MCF 10A (cell line): ENCODE measurements around the gene RPL15. TPM values are rescaled to one million over a fixed set of nuclear protein-coding genes. Genes with fewer than 3 reads are reported as not detected.

Source experiments
- BruUV-seq: library from RNA; stranded (reverse); fragments of 400-500 nt; replicated peaks from 2 replicates; lab custom pipeline; 2021; lab: Mats Ljungman, UMichigan
- CTCF ChIA-PET: fragments of 300-600 bp; sonication (Branson Sonifier 250); formaldehyde crosslinking; extraction: SDS; loops from one replicate; lab custom pipeline; 2021; ENCODE audit warnings: antibody characterized with exemption, inconsistent platforms; lab: Yijun Ruan, JAX
- POLR2A ChIA-PET: fragments of 300-600, 350-650 bp; sonication (Branson Sonifier 250); formaldehyde crosslinking; extraction: SDS; loops from one replicate; lab custom pipeline; 2020; ENCODE audit warnings: antibody characterized with exemption, inconsistent platforms; lab: Yijun Ruan, JAX
- DNase-seq: peaks from one replicate; pipeline ENCODE4 v3.0.0-alpha.2; 2018; ENCODE audit not compliant: unreplicated experiment
- H3K27ac Mint-ChIP-seq: one replicate; pipeline ENCODE4 v1.8.0; 2022; ENCODE audit warnings: mild to moderate bottlenecking, low read depth, mixed read lengths; ENCODE audit not compliant: unreplicated experiment
- H3K27me3 Mint-ChIP-seq: one replicate; pipeline ENCODE4 v1.8.0; 2022; ENCODE audit warnings: mixed read lengths; ENCODE audit not compliant: insufficient read depth, unreplicated experiment
- H3K36me3 Mint-ChIP-seq: one replicate; pipeline ENCODE4 v1.8.0; 2022; ENCODE audit warnings: mild to moderate bottlenecking, moderate library complexity, mixed read lengths; ENCODE audit not compliant: insufficient read depth, unreplicated experiment
- H3K4me1 Mint-ChIP-seq: one replicate; pipeline ENCODE4 v1.8.0; 2022; ENCODE audit warnings: mixed read lengths; ENCODE audit not compliant: insufficient read depth, unreplicated experiment
- H3K4me3 Mint-ChIP-seq: one replicate; pipeline ENCODE4 v1.8.0; 2022; ENCODE audit warnings: mild to moderate bottlenecking, moderate library complexity, mixed read lengths; ENCODE audit not compliant: unreplicated experiment
- H3K9me3 Mint-ChIP-seq: one replicate; pipeline ENCODE4 v1.8.0; 2022; ENCODE audit warnings: mixed read lengths; ENCODE audit not compliant: unreplicated experiment
- intact Hi-C: fragments of 100-400 bp; cut with micrococcal nuclease; formaldehyde crosslinking; loops from 2 replicates; pipeline ENCODE4 v1.14.1; 2022
- total RNA-seq: library from RNA; stranded (reverse); gene quantifications from 2 replicates; pipeline ENCODE4 v1.2.3, GENCODE V29; 2022
- TF ChIP-seq, protein P1 (sequence below): fragments of 200-600 bp; IDR thresholded peaks from one replicate; pipeline ENCODE4 v1.8.0; 2022; ENCODE audit warnings: antibody characterized with exemption, mild to moderate bottlenecking; ENCODE audit not compliant: unreplicated experiment

The RPL15 gene
- total RNA-seq, 1 experiment from 2014 or later: 2,310 TPM

DNA sequence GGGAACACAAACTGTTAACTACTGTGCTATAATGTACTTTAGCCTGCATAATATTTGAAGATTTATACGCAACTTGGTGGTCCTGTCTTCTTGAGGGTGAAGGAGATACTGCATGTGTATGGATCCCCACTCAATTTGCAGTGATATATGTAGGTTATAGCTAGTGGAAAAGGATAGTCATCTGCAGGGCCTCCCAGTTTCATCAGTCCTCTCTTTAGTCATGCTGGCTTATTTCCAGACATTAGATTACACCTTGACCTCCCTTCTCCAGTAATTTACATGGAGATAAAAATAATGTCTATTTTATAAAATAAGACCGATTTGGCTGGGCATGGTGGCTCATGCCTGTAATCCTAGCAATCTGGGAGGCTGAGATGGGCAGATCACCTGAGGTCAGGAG, 31.8 kb downstream of the RPL15 start:
- H3K36me3 Mint-ChIP-seq: peaks cover 10% of the 10 kb centered on the region
- intact Hi-C loops: loop anchor here (5.0 kb wide), 1 partner anchor 61 kb away; no protein-coding TSS in a partner anchor
- no peaks in the 10 kb centered on the region for H3K27me3 Mint-ChIP-seq
- no peak overlapping the region for H3K27ac Mint-ChIP-seq
- H3K9me3 Mint-ChIP-seq: no peaks in the 10 kb centered on the region
- BruUV-seq: no TSS peak
- no peak overlapping the region for H3K4me3 Mint-ChIP-seq
- peak; percentile 49 for DNase-seq
- ChIA-PET POLR2A (interaction anchor here (0.6 to 9.9 kb wide), 5 partner anchors 12 to 207 kb away, joined by 3 to 234 read pairs (median 41); partner anchors contain the start of genes NKIRAS1 and RPL15), CTCF (interaction anchor here (0.7 to 2.0 kb wide), 2 partner anchors 17 to 289 kb away, joined by 3 to 6 read pairs; no protein-coding TSS in a partner anchor)
- TF ChIP-seq, protein P1, sequence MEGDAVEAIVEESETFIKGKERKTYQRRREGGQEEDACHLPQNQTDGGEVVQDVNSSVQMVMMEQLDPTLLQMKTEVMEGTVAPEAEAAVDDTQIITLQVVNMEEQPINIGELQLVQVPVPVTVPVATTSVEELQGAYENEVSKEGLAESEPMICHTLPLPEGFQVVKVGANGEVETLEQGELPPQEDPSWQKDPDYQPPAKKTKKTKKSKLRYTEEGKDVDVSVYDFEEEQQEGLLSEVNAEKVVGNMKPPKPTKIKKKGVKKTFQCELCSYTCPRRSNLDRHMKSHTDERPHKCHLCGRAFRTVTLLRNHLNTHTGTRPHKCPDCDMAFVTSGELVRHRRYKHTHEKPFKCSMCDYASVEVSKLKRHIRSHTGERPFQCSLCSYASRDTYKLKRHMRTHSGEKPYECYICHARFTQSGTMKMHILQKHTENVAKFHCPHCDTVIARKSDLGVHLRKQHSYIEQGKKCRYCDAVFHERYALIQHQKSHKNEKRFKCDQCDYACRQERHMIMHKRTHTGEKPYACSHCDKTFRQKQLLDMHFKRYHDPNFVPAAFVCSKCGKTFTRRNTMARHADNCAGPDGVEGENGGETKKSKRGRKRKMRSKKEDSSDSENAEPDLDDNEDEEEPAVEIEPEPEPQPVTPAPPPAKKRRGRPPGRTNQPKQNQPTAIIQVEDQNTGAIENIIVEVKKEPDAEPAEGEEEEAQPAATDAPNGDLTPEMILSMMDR: no peak
- peaks cover 33% of the 10 kb centered on the region for H3K4me1 Mint-ChIP-seq

- Mint-ChIP-seq H3K4me1 (peaks cover 26% of the 10 kb centered on the region), H3K36me3 (peaks cover 16% of the 10 kb centered on the region), H3K9me3 (no peaks in the 10 kb centered on the region), H3K27me3 (no peaks in the 10 kb centered on the region), H3K4me3 (no peak overlapping the region), H3K27ac (no peak overlapping the region)
- CTCF ChIA-PET: interaction anchor here (0.6 to 2.0 kb wide), 6 partner anchors 25 to 288 kb away, joined by 3 to 6 read pairs (median 4); partner anchors contain the start of genes NKIRAS1 and RPL15
- intact Hi-C loops: loop anchor here (5.0 kb wide), 1 partner anchor 62 kb away; no protein-coding TSS in a partner anchor
- TF ChIP-seq, protein P1: no peak
- DNase-seq: no peak
- BruUV-seq: no TSS peak
- POLR2A ChIA-PET: interaction anchor here (0.6 to 9.9 kb wide), 4 partner anchors 11 to 211 kb away, joined by 3 to 234 read pairs (median 76); partner anchors contain the start of genes NKIRAS1 and RPL15
These were observed 32.9 kb downstream of the RPL15 start for GRCh38 chr3:23949784-23950183.

GRCh38 chr3:23950293-23950692, 33.4 kb downstream of the RPL15 start:
- DNase-seq: no peak
- TF ChIP-seq, protein P1: no peak
- ChIA-PET POLR2A (interaction anchor here (0.6 to 9.9 kb wide), 5 partner anchors 10 to 211 kb away, joined by 3 to 234 read pairs (median 41); partner anchors contain the start of genes NKIRAS1 and RPL15), CTCF (interaction anchor here (0.9 to 1.4 kb wide), 5 partner anchors 18 to 62 kb away, joined by 3 to 5 read pairs (median 3); partner anchors contain the start of genes NKIRAS1 and RPL15)
- no peaks in the 10 kb centered on the region for H3K27me3 Mint-ChIP-seq
- H3K4me3 Mint-ChIP-seq: no peak overlapping the region
- intact Hi-C loops: no loop called here
- no TSS peak for BruUV-seq
- H3K4me1 Mint-ChIP-seq: peaks cover 26% of the 10 kb centered on the region
- H3K36me3 Mint-ChIP-seq: peaks cover 17% of the 10 kb centered on the region
- H3K9me3 Mint-ChIP-seq: no peaks in the 10 kb centered on the region
- no peak overlapping the region for H3K27ac Mint-ChIP-seq

DNA sequence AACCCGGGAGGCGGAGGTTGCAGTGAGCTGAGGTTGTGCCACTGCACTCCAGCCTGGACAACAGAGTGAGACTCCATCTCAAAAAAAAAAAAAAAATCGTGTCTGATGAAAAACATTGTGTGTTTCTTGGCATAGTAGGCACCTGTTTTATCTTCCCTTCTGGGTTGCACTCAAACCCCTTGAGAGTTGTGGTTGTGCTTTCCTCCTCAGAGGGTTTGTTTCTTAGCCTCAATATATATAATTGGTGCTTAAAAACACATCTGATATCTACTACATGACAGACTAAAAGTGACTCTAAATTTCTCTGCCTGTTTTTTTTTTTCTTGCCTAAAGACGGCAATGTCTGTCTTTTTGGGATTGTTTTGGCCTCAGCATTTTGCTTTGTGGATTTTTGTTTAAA, 35.7 kb downstream of the RPL15 start:
- no peaks in the 10 kb centered on the region for H3K9me3 Mint-ChIP-seq
- H3K4me1 Mint-ChIP-seq: peaks cover 18% of the 10 kb centered on the region

More for the DNA sequence above, 35.7 kb downstream of the RPL15 start:
- H3K27ac Mint-ChIP-seq: no peak overlapping the region
- intact Hi-C loops: no loop called here
- ChIA-PET POLR2A (interaction anchor here (9.9 kb wide), 1 partner anchor 33 kb away, joined by 234 read pairs; the partner anchor contains the start of genes NKIRAS1 and RPL15), CTCF (interaction anchor here (0.6 kb wide), 1 partner anchor 793 kb away, joined by 3 read pairs; no protein-coding TSS in a partner anchor)
- BruUV-seq: no TSS peak
- H3K27me3 Mint-ChIP-seq: no peaks in the 10 kb centered on the region
- H3K4me3 Mint-ChIP-seq: no peak overlapping the region
- H3K36me3 Mint-ChIP-seq: peaks cover 22% of the 10 kb centered on the region
- no peak for DNase-seq
- TF ChIP-seq, protein P1: no peak
